Lower leg skin (tissue), 4 donors: Measurements from ENCODE around the gene AHRR. TPM values are rescaled to one million over a fixed set of nuclear protein-coding genes. Genes with fewer than 3 reads are reported as not detected.
A peak's percentile ranks its signal among the peaks of the same experiment; 100 is the strongest.
"Not testable (repeated sequence)": the region's sequence is repeated elsewhere in the genome, so short reads cannot be mapped to it uniquely, and the experiment has no call there.

ENCODE experiments used
- DNase-seq, 2 donors: peaks; one replicate each; pipeline ENCODE4 v3.0.0-alpha.2; 2019; ENCODE audit warnings: low spot score in 2 of 2
- H3K4me3 ChIP-seq: fragments of 200-600 bp; sonication (generic); 2 replicates; pipeline ENCODE4 v1.5.1; 2017; ENCODE audit warnings: mild to moderate bottlenecking, low read depth; ENCODE audit not compliant: poor library complexity, severe bottlenecking
- POLR2A ChIP-seq, 2 donors: fragments of 450-650 bp; IDR thresholded peaks; one replicate each; pipeline ENCODE4 v1.6.1; 2016 to 2017; ENCODE audit warnings: antibody characterized with exemption in 2 of 2, mild to moderate bottlenecking in 1 of 2, moderate library complexity in 1 of 2
- WGBS, 2 donors: methylation state at CpG; one replicate each; pipeline ENCODE4 v1.1.5; 2018; 5-methylcytosine and 5-hydroxymethylcytosine counted together
- intact Hi-C: fragments of 100-400 bp; cut with DNase I; formaldehyde crosslinking; loops from one replicate; pipeline ENCODE4 v1.15.0; 2023; ENCODE audit warnings: low total_unique reads
- total RNA-seq, 4 donors: library from RNA; depleted of rRNA; stranded (reverse); fragments of >200 nt; gene quantifications; one replicate each; pipeline ENCODE4 v1.1.0, GENCODE V29; 2016
- TF ChIP-seq, protein P1 (sequence below), 3 donors: fragments of 450-650 bp; IDR thresholded peaks; one replicate each; pipeline ENCODE4 v1.5.1; 2016; ENCODE audit warnings: antibody characterized with exemption in 3 of 3, mild to moderate bottlenecking in 3 of 3, moderate library complexity in 2 of 3

The AHRR gene
- total RNA-seq, 4 donors from 2014 or later: 3.6 to 19.6 (median 6.0) TPM

DNA sequence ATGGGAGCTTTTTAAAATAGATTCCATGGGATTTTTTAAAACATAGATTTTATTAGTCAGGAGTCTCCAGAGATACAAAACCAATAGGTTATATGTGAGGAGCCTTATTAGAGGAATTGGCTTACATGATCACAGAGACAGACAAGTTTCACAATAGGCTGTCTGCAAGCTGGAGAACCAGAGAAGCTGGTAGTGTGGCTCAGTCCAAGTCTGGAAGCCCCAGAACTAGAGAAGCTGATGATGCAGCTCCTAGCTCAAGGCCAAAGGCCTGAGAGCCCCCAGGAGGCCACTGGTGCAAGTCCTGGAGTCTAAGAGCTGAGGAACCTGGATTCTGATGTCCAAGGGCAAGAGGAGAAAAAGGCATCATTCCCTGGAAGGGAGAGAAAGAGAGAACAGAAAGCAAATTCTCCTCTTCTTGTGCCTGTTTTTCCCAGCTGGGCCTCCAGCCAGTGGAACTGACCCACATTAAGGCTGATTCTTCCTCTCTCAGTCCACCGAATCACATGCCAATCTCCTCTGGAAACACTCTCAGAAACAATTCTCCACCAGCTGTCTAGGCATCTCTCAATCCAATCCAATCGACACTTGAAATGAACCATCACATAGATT lies 59.3 kb downstream of the AHRR start:
- intact Hi-C loops: no loop called here
- TF ChIP-seq POLR2A (IDR thresholded peaks at IDR 0.05): no peak
- TF ChIP-seq, protein P1, sequence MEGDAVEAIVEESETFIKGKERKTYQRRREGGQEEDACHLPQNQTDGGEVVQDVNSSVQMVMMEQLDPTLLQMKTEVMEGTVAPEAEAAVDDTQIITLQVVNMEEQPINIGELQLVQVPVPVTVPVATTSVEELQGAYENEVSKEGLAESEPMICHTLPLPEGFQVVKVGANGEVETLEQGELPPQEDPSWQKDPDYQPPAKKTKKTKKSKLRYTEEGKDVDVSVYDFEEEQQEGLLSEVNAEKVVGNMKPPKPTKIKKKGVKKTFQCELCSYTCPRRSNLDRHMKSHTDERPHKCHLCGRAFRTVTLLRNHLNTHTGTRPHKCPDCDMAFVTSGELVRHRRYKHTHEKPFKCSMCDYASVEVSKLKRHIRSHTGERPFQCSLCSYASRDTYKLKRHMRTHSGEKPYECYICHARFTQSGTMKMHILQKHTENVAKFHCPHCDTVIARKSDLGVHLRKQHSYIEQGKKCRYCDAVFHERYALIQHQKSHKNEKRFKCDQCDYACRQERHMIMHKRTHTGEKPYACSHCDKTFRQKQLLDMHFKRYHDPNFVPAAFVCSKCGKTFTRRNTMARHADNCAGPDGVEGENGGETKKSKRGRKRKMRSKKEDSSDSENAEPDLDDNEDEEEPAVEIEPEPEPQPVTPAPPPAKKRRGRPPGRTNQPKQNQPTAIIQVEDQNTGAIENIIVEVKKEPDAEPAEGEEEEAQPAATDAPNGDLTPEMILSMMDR (IDR thresholded peaks at IDR 0.05): no peak
- no peak overlapping the region for H3K4me3 ChIP-seq
- WGBS, 2 donors: 48 to 50% methylated on average over 2 of the region's 2 CpGs
- DNase-seq: peak; percentile 12 to 68

DNA sequence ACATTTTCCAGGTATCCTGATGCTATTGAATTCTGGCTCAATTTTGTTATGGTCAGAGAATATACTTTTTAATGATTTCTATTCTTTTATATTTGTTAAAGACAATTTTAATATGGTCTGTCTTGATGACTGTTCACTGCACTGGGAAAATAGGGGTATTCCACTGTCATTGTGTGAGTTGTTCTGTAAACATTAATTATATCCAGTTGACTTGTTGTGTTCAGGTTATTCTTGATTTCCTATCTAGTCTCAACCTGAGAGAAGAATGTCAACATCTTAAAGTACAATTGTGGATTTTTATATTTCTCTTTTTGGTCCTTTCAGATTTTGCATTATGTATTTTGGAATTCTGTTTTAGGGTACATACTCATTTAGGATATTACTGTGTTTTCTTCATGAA lies 61.6 kb downstream of the AHRR start:
- intact Hi-C loops: no loop called here
- no peak for TF ChIP-seq POLR2A (IDR thresholded peaks at IDR 0.05)
- TF ChIP-seq, protein P1 (IDR thresholded peaks at IDR 0.05): no peak
- H3K4me3 ChIP-seq: no peak overlapping the region
- no peak for DNase-seq

DNA sequence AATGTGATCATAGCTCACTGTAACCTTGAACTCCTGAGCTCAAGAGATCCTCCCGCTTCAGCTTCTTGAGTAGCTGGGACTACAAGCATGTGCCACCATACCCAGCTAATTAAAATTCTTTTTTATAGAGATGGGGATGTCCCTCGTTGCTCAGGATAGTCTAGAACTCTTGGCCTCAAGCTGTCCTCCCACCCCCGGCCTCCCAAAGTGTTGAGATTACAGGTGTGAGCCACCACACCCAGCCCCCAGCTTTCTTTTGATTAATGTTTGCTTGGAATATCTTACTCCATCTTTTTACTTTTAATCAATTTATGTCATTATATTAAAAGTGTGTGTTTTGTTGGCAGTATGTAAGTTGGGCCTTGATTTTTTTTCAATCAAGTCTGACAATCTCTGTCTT lies 62.1 kb downstream of the AHRR start:
- WGBS, 2 donors: 85 to 90% methylated on average over 3 of the region's 3 CpGs
- intact Hi-C loops: no loop called here
- H3K4me3 ChIP-seq: no peak overlapping the region
- DNase-seq: peak in 1 of 2 donors; percentile 59
- TF ChIP-seq POLR2A (IDR thresholded peaks at IDR 0.05): no peak
- TF ChIP-seq, protein P1 (IDR thresholded peaks at IDR 0.05): no peak

DNA sequence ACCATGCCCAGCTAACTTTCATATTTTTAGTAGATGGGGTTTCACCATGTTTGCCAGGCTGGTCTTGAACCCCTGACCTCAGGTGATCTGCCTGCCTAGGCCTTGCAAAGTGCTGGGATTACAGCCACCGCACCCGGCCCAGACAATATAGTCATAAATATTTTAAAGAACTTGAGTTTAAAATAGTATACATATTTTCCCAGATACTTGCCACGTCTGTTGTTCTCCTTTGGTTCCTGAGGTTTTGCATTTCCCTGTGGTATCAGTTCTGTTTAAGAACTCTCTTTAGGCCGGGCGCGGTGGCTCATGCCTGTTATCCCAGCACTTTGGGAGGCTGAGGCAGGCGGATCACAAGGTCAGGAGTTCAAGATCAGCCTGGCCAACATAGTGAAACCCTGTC lies 63.1 kb downstream of the AHRR start:
- 92 to 93% methylated on average over 7 of the region's 7 CpGs for WGBS, 2 donors
- intact Hi-C loops, H3K4me3 ChIP-seq: not testable (repeated sequence)
- DNase-seq: peak in 1 of 2 donors; percentile 61

DNA sequence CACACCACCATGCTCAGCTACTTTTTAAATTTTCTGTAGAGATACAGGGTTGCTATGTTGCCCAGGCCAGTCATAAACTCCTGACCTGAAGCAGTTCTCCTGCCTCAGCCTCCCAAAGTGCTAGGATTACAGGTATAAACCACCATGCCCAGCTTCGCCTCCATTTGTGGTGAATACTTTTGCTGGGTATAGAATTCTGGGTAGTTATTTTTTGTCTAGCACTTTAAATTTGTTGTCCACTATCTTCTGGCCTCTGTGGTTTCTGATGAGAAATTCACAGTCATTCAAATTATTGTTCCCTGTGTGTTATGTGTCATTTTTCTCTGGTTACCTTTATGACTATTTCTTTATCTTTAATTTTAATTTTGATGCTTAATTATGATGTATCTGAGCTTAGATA lies 63.8 kb downstream of the AHRR start:
- no peak for DNase-seq
- no peak for TF ChIP-seq POLR2A (IDR thresholded peaks at IDR 0.05)
- TF ChIP-seq, protein P1 (IDR thresholded peaks at IDR 0.05): no peak
- no peak overlapping the region for H3K4me3 ChIP-seq
- intact Hi-C loops: no loop called here
- WGBS, 2 donors: 100% methylated on average over 1 of the region's 1 CpG

DNA sequence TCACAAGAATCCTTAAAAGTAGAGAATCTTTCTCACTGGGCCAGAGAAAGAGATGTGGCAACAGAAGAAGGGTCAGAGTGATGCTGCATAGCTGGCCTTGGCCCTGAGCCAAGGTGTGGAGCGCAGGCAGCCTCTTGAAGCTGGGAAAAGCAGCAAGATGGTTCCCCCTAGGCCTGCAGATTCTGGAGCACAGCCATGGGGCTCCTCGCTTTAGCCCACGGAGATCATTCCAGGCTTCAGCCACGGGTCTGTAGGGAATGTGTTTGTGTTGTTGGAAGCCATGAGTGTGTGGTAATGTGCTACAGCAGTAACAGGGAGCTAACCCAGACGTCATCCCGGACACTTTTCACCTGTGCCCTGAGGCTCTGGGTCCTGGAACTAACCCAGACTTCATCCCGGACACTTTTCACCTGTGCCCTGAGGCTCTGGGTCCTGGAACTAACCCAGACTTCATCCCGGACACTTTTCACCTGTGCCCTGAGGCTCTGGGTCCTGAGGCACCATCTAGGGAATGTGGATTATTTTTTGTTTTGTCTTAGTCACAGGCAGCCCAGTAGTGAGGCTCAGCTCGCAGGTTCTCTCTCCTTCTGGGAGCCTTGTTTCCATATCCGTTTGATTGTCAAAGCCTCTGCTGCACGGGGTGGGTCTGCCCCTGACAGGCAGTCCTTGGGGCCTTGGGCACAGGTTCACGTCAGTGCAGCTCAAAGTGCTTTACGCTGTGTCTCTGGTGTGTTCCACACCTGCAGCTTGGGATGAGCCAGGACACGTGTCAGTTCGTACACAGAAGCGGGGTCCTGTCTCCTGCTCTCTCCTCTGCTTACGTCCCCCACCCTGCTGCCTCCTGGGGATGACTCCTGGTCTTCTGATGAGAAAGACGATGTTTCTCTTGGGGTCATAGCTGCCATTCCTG lies 65.2 kb downstream of the AHRR start:
- TF ChIP-seq POLR2A (IDR thresholded peaks at IDR 0.05): no peak
- TF ChIP-seq, protein P1 (IDR thresholded peaks at IDR 0.05): no peak
- peak; percentile 8 to 62 for DNase-seq
- no peak overlapping the region for H3K4me3 ChIP-seq
- WGBS, 2 donors: 52 to 72% methylated on average over 18 of the region's 18 CpGs
- intact Hi-C loops: no loop called here
